Esophagus squamous epithelium (tissue), 4 donors: ENCODE results near the gene CCDC197.

ENCODE experiments used
- POLR2A ChIP-seq, 4 donors: fragments of 450-650 bp; IDR thresholded peaks; one replicate each; pipeline ENCODE4 v1.6.1; 2017; ENCODE audit warnings: antibody characterized with exemption in 4 of 4, mild to moderate bottlenecking in 4 of 4, moderate library complexity in 3 of 4
- TF ChIP-seq, protein P1 (sequence below), 6 experiments: fragments of 450-650 bp in 4 of 6; fragments of 200-600 bp in 2 of 6; sonication (generic) in 2 of 6; IDR thresholded peaks; one replicate each; pipeline ENCODE4 v1.5.1; 2016 to 2019; ENCODE audit warnings: antibody characterized with exemption in 6 of 6, mild to moderate bottlenecking in 4 of 6, moderate library complexity in 4 of 6

DNA sequence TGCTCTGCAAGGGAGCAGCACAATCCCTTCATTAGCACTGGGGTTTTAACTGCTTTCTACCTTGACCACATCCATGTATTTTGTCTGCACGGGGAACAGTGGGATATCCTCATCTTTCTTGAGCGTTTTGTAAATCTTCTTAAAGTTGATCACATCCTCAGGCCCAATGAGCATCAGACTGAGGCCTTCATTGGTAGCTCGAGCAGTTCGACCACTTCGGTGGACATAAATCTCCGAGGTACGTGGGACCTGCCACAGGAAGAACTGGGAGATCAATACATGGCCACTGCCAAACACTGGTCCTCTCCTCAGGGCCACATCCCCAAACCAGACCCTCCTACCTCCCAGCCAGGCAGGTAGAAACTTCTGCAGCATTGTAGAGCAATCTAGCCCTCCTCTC is 57.8 kb downstream of the CCDC197 start:
- no peak for TF ChIP-seq POLR2A (IDR thresholded peaks at IDR 0.05)
- TF ChIP-seq, protein P1, sequence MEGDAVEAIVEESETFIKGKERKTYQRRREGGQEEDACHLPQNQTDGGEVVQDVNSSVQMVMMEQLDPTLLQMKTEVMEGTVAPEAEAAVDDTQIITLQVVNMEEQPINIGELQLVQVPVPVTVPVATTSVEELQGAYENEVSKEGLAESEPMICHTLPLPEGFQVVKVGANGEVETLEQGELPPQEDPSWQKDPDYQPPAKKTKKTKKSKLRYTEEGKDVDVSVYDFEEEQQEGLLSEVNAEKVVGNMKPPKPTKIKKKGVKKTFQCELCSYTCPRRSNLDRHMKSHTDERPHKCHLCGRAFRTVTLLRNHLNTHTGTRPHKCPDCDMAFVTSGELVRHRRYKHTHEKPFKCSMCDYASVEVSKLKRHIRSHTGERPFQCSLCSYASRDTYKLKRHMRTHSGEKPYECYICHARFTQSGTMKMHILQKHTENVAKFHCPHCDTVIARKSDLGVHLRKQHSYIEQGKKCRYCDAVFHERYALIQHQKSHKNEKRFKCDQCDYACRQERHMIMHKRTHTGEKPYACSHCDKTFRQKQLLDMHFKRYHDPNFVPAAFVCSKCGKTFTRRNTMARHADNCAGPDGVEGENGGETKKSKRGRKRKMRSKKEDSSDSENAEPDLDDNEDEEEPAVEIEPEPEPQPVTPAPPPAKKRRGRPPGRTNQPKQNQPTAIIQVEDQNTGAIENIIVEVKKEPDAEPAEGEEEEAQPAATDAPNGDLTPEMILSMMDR (IDR thresholded peaks at IDR 0.05): no peak
